HepG2 (cell line): ENCODE results near the gene SERINC4. TPM values are rescaled to one million over a fixed set of nuclear protein-coding genes. Genes with fewer than 3 reads are reported as not detected.

Experiments
- HMGXB3 ChIP-seq: sonication (generic); formaldehyde crosslinking; IDR thresholded peaks from 2 replicates; pipeline ENCODE4 v1.4.0; 2020; ENCODE audit warnings: missing genetic modification reagents, borderline replicate concordance
- KIAA2018 ChIP-seq: sonication (generic); formaldehyde crosslinking; IDR thresholded peaks from 2 replicates; pipeline ENCODE4 v1.5.0; 2020; ENCODE audit warnings: mild to moderate bottlenecking, missing genetic modification reagents, borderline replicate concordance
- MED1 ChIP-seq: sonication (generic); formaldehyde crosslinking; IDR thresholded peaks from 2 replicates; pipeline ENCODE4 v1.4.0; 2020; ENCODE audit warnings: missing genetic modification reagents
- NR2C2 ChIP-seq: sonication (generic); formaldehyde crosslinking; IDR thresholded peaks from 2 replicates; pipeline ENCODE4 v1.4.0; 2020; ENCODE audit warnings: missing genetic modification reagents, mild to moderate bottlenecking, moderate library complexity, borderline replicate concordance
- SAP130 ChIP-seq: IDR thresholded peaks from 2 replicates; pipeline ENCODE4 v1.6.1; 2016; ENCODE audit warnings: low read depth
- ZBTB42 ChIP-seq: sonication (generic); formaldehyde crosslinking; IDR thresholded peaks from 2 replicates; pipeline ENCODE4 v1.5.0; 2020; ENCODE audit warnings: mild to moderate bottlenecking, missing genetic modification reagents
- ZNF10 ChIP-seq: sonication (generic); formaldehyde crosslinking; IDR thresholded peaks from 2 replicates; pipeline ENCODE4 v1.4.0; 2020; ENCODE audit warnings: mild to moderate bottlenecking, low read depth, missing genetic modification reagents, borderline replicate concordance
- ZNF18 ChIP-seq: sonication (generic); formaldehyde crosslinking; IDR thresholded peaks from 2 replicates; pipeline ENCODE4 v1.8.0; 2022; ENCODE audit warnings: mild to moderate bottlenecking, missing genetic modification reagents; ENCODE audit not compliant: insufficient replicate concordance
- ZNF333 ChIP-seq: sonication (generic); formaldehyde crosslinking; IDR thresholded peaks from 2 replicates; pipeline ENCODE4 v1.4.0; 2020; ENCODE audit warnings: mild to moderate bottlenecking, missing genetic modification reagents, borderline replicate concordance
- ZNF710 ChIP-seq: sonication (generic); formaldehyde crosslinking; IDR thresholded peaks from 2 replicates; pipeline ENCODE4 v1.5.0; 2020; ENCODE audit warnings: mild to moderate bottlenecking, missing genetic modification reagents, borderline replicate concordance
- polyA plus RNA-seq, 8 experiments: library from polyadenylated mRNA; depleted of rRNA in 3 of 8; stranded (reverse) in 7 of 8; unstranded in 1 of 8; fragments of >200 nt; fragmentation: Illumina TruSeq in 4 of 8; extraction: Trizol in 4 of 8; gene quantifications; 2 replicates each; pipeline versions ENCODE4 v1.2.1 to v1.2.3, GENCODE V29; 2011 to 2016; ENCODE audit warnings: low read depth in 4 of 8, missing spikeins in 1 of 8, mixed read lengths in 1 of 8; ENCODE audit not compliant: insufficient read depth in 1 of 8
- total RNA-seq, 5 experiments: library from RNA; depleted of rRNA; stranded (reverse); fragments of >200 nt; fragmentation: Illumina TruSeq; extraction: Trizol; gene quantifications; 2 replicates each; pipeline ENCODE4 v1.2.3, GENCODE V29; 2016; ENCODE audit warnings: low read depth in 1 of 5

Gene SERINC4
- total and polyA plus RNA-seq, 2 of the 13 experiments (the other 11 are each of a cell fraction or from before 2014, with no cell fraction given) = not detected

- TF ChIP-seq ZNF18 (CRISPR knock-in tag) (no peak), HMGXB3 (peak; percentile 83; the same call in 1 of the 2 replicates), ZBTB42 (CRISPR knock-in tag) (peak; percentile 69; the same call in 1 of the 2 replicates), SAP130 (peak; percentile 98), MED1 (CRISPR knock-in tag) (peak; percentile 67; the same call in 1 of the 2 replicates), KIAA2018 (CRISPR knock-in tag) (no peak), ZNF333 (CRISPR knock-in tag) (no peak), NR2C2 (CRISPR knock-in tag) (no peak), ZNF710 (CRISPR knock-in tag) (0 out of 2 replicates have a peak, but pooled peaks have one; percentile 27), ZNF10 (CRISPR knock-in tag) (no peak)
These were observed 24.6 kb upstream of the SERINC4 start, which contains the start of gene MFAP1 (continued) for GRCh38 chr15:43824302-43825246.
